ENCODE measurements around the gene TMED8. TPM values are rescaled to one million over a fixed set of nuclear protein-coding genes. Genes with fewer than 3 reads are reported as not detected.
"Not testable (repeated sequence)": the region's sequence is repeated elsewhere in the genome, so short reads cannot be mapped to it uniquely, and the experiment has no call there.

TMED8 gene
- total RNA-seq, 1 experiment from 2014 or later, result 21.2 TPM

- no peak overlapping the region for H3K27ac ChIP-seq (ENCODE audit: low read depth, low read length)
- no peak overlapping the region for H3K4me3 ChIP-seq (replicated peaks in 1 of 2; ENCODE audit: low read depth in 1 of 2, low read length in 2 of 2)
- no peak overlapping the region for H3K4me2 ChIP-seq (ENCODE audit: low read length)
- no peaks in the 10 kb centered on the region for H3K4me1 ChIP-seq (ENCODE audit: control insufficient read depth in 1 of 2, insufficient read depth in 2 of 2, low read length in 2 of 2)
- no peak for ATAC-seq
- TF ChIP-seq YY1 (IDR thresholded peaks at IDR 0.05; ENCODE audit: extremely low read depth, insufficient replicate concordance, low read depth, low read length) (no peak), EZH2phosphoT487 (IDR thresholded peaks at IDR 0.05; ENCODE audit: borderline replicate concordance) (no peak)
- H3K36me3 ChIP-seq (ENCODE audit: control insufficient read depth in 1 of 2, insufficient read depth in 2 of 2, low read length in 2 of 2), result no peaks in the 10 kb centered on the region
- ChIA-PET RAD21 (ENCODE audit: low non-redundant PET in 1 of 2, low total read pairs in 2 of 2, uncharacterized antibody in 2 of 2, unreplicated experiment in 2 of 2) (no interaction called here), POLR2A (no interaction called here), CTCF (no interaction called here)
- H3K9ac ChIP-seq (ENCODE audit: low read length), result no peak overlapping the region
- H2AFZ ChIP-seq (ENCODE audit: low read depth, low read length, poor library complexity, severe bottlenecking), result no peak overlapping the region
- intact Hi-C loops (cut with micrococcal nuclease), result no loop called here
- H3K9me2 ChIP-seq (ENCODE audit: insufficient read depth), result no peaks in the 10 kb centered on the region
- DNase-seq (ENCODE audit: low read depth, low spot score), result no peak
- H4K20me1 ChIP-seq (ENCODE audit: insufficient read depth), result no peaks in the 10 kb centered on the region
- no peaks in the 10 kb centered on the region for H3K27me3 ChIP-seq (ENCODE audit: insufficient read depth, low read length)
- H3K79me2 ChIP-seq (ENCODE audit: insufficient read depth, low read length), result no peaks in the 10 kb centered on the region
- BruUV-seq (replicated peaks), result no TSS peak
- no peaks in the 10 kb centered on the region; a peak in 1 of 4 replicates for H3K9me3 ChIP-seq (ENCODE audit: control insufficient read depth in 1 of 2, insufficient read depth in 1 of 2, low read depth in 1 of 2, low read length in 2 of 2)
These were observed 39.9 kb upstream of the TMED8 start for GRCh38 chr14:77416836-77417235.

GRCh38 chr14:77416098-77416497, 39.2 kb upstream of the TMED8 start:
- POLR2A ChIA-PET; BruUV-seq (replicated peaks); CTCF ChIA-PET: not testable (repeated sequence)

GRCh38 chr14:77415403-77416030, 38.6 kb upstream of the TMED8 start:
- H3K27me3 ChIP-seq (ENCODE audit: insufficient read depth, low read length); BruUV-seq (replicated peaks); POLR2A ChIA-PET; H3K9me3 ChIP-seq (ENCODE audit: control insufficient read depth in 1 of 2, insufficient read depth in 1 of 2, low read depth in 1 of 2, low read length in 2 of 2); intact Hi-C loops (cut with micrococcal nuclease); DNase-seq (ENCODE audit: low read depth, low spot score); CTCF ChIA-PET; H3K27ac ChIP-seq (ENCODE audit: low read depth, low read length); ATAC-seq; H3K9ac ChIP-seq (ENCODE audit: low read length); H3K9me2 ChIP-seq (ENCODE audit: insufficient read depth); H3K4me2 ChIP-seq (ENCODE audit: low read length); H3K36me3 ChIP-seq (ENCODE audit: control insufficient read depth in 1 of 2, insufficient read depth in 2 of 2, low read length in 2 of 2); RAD21 ChIA-PET (ENCODE audit: low non-redundant PET in 1 of 2, low total read pairs in 2 of 2, uncharacterized antibody in 2 of 2, unreplicated experiment in 2 of 2); H3K4me1 ChIP-seq (ENCODE audit: control insufficient read depth in 1 of 2, insufficient read depth in 2 of 2, low read length in 2 of 2); H3K79me2 ChIP-seq (ENCODE audit: insufficient read depth, low read length); H3K4me3 ChIP-seq (replicated peaks in 1 of 2; ENCODE audit: low read depth in 1 of 2, low read length in 2 of 2); H4K20me1 ChIP-seq (ENCODE audit: insufficient read depth); H2AFZ ChIP-seq (ENCODE audit: low read depth, low read length, poor library complexity, severe bottlenecking): not testable (repeated sequence)

More at GRCh38 chr14:77416098-77416497, 39.2 kb upstream of the TMED8 start:
- H3K27ac ChIP-seq (ENCODE audit: low read depth, low read length); H3K9me2 ChIP-seq (ENCODE audit: insufficient read depth); H3K4me1 ChIP-seq (ENCODE audit: control insufficient read depth in 1 of 2, insufficient read depth in 2 of 2, low read length in 2 of 2); DNase-seq (ENCODE audit: low read depth, low spot score); H2AFZ ChIP-seq (ENCODE audit: low read depth, low read length, poor library complexity, severe bottlenecking); H3K79me2 ChIP-seq (ENCODE audit: insufficient read depth, low read length); H3K4me3 ChIP-seq (replicated peaks in 1 of 2; ENCODE audit: low read depth in 1 of 2, low read length in 2 of 2); H4K20me1 ChIP-seq (ENCODE audit: insufficient read depth); ATAC-seq; intact Hi-C loops (cut with micrococcal nuclease); H3K36me3 ChIP-seq (ENCODE audit: control insufficient read depth in 1 of 2, insufficient read depth in 2 of 2, low read length in 2 of 2); H3K27me3 ChIP-seq (ENCODE audit: insufficient read depth, low read length); H3K9ac ChIP-seq (ENCODE audit: low read length); RAD21 ChIA-PET (ENCODE audit: low non-redundant PET in 1 of 2, low total read pairs in 2 of 2, uncharacterized antibody in 2 of 2, unreplicated experiment in 2 of 2); H3K4me2 ChIP-seq (ENCODE audit: low read length); H3K9me3 ChIP-seq (ENCODE audit: control insufficient read depth in 1 of 2, insufficient read depth in 1 of 2, low read depth in 1 of 2, low read length in 2 of 2): not testable (repeated sequence)

Measured in HCT116 (cell line).